NCI-H146 (cell line): Measurements from ENCODE around the gene TRPV5.

Experiments
- DNase-seq: peaks from one replicate; lab custom pipeline; 2025; lab: John Stamatoyannopoulos, UW

Gene TRPV5

GRCh38 chr7:142885311-142886230 lies 48.0 kb downstream of the TRPV5 start, which contains the start of gene TRPV6:
TSS of gene TRPV6 (minus strand) at chr7:142885745.
- no peak for DNase-seq

- no peak for DNase-seq
Measured at GRCh38 chr7:142884286-142884640, 49.3 kb downstream of the TRPV5 start.

- DNase-seq = no peak
Measured at GRCh38 chr7:142883571-142884285, 49.8 kb downstream of the TRPV5 start.

DNA sequence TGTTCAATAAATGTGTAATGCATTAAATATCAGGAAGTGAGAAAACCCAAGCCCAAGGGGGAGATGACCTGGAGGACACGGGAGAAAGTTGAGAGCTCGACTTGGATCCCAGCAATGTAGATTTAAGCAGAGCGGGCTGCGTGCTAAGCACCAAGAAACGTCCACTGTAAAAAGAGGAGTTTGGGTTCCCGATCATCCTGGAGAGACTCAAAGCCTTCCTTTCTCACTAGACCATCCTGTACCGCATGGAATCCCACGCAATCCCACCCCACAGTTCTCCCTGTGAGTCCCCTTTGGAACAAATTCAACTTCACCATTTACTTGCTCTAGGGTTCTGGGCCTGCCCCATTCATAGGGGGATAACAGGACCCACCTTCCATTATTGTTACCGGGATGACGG lies 50.4 kb downstream of the TRPV5 start:
- DNase-seq = no peak

DNA sequence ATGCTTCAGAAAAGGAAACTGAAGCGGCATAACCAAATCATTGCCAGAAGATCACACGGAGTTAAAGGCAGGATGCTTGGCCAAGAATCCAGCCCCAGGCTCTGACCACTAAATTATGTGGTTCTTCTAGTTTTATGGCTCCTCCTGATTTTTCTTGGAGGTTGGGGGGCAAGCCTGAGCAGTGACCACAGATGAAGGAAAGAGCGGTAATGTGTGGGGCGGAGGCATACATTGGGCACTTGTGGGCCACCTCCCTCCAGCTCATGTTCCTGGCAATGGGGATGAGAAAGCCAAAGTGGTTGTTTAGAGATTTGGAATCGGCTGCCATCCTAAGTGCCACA lies 51.2 kb downstream of the TRPV5 start:
- DNase-seq = no peak

DNA sequence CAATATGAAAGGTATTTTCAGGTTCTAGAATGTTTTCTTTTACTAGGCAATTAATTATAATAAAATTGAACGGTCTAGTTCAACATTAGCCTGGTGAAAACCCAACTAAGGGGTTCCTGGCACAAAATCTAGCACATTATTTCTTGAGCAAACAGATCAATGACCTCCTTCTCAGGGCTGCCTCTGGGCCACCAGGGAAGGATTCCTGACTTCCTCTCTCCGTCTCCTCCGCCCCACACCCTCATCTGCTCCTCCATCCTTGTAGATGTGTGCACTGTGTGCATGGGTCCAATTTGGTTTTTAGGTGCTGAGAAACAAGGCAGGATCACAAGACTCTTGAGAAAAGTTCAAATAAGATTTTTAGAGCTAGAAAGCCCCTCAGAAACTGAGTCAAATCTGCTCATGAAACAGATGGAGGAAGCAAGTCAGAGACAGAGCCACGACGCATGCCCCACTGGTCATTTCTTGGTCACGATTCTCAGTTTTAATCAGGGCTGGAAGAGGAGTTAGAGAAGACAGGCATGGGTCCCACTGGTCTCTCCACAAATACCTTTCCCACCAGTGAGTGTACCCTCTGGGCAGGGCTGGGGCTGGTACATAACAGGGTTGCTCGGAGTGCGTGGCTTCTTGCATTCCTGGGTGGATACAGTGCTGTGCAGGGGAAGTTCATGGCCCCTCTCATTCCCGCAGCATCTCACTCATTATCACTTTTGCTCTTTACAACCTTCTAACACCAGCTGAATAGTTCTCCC lies 51.8 kb downstream of the TRPV5 start:
- no peak for DNase-seq

GRCh38 chr7:142880876-142881505 lies 52.6 kb downstream of the TRPV5 start:
- DNase-seq = no peak

DNA sequence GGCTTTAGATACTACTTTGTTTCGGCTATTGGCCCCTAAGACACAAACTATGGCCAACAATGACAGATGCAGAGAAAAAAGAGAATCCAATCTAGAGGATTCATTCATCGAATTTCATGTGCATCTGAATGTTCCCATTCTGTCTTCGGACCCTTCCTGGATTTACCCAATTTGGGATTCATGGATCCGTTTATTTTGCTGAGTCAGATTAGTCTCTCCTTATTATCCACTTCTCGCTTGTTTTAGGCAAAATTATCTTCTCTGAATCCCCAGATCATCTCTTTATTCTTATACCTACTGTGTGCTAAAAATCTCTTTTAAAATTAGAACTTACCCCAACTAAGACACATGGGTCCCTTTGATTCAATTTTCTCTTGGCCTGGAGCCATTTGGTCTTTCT lies 54.5 kb downstream of the TRPV5 start:
- DNase-seq = no peak

- DNase-seq = no peak
Measured at GRCh38 chr7:142878315-142878714, 55.2 kb downstream of the TRPV5 start.

DNA sequence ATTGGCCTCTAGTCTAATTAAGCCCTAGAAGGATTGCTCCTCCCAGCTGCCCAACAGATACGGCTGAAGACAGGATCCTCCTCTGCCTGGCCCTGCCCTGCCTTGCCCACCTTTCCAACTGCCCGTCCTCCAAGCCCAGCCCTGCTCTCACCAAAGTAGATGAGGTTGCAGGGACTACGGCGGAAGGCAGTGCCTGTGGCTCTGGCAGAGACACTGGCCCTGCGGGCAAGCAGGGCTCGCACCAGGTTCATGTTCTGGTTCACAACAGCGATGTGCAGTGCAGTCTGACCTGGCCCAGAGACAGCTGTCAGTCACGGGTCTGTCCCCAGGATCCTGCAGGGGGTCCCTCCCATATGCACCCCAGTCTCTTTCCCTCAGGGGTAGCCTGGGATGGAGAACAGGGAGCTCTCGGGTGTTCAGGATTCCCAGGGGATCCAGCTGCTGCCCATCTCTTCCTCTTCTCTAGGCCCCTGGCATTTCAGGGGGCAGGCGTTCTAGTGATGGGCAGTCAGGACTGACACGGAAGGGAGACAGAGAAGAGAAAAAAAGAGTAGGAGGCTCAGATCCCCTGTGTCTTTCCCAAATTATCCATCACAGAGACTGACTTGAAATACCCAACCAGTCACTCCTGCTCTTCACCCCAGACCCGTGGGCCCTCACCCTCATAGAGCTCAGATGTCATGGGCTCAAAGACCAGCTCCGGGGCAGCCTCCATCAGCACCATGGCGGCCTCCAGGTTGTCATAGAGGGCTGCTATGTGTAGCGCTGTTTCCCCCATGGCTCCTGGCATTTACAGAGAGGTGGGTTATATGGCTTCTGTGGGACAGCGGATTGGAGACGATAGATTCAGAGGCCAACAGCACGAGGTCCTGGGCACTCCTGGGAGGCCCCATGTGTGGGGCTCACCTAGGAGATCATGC lies 56.3 kb downstream of the TRPV5 start:
- DNase-seq = no peak

DNA sequence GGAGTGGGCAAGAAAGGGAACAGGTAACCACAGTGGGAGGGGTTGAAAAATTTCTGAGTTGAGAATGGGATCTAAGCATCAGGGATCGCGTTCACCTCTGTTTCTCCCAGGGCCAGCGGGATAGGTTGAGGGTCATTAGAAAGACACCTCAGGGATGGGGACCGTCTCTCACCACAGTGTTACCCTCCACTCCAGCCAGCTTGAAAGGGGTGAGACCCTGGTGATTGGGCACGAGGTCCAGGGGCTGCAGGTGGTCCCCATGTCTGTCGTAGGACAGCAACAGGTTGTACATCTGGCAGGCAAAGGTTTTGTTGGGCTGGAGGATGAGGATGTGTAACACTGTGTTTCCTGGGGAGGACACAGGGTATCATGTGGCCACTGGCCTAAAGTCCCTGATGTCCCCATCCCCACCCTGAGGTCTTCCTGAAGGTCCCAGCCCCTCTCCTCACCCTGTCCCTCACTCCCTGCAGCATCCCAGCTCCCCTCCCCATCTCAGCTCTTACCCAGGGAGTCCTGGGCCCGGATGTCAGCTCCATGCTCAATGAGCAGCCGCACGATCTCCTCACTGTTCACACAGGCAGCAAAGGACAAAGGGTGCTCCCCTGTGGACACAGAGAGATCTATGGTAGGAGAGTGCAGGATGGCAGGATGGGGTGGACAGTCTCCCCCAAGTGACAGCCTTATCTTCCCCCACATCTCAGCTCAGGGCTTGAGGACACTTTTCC lies 57.1 kb downstream of the TRPV5 start:
- no peak for DNase-seq

- DNase-seq = no peak
Measured at GRCh38 chr7:142875456-142875855, 58.1 kb downstream of the TRPV5 start.

DNA sequence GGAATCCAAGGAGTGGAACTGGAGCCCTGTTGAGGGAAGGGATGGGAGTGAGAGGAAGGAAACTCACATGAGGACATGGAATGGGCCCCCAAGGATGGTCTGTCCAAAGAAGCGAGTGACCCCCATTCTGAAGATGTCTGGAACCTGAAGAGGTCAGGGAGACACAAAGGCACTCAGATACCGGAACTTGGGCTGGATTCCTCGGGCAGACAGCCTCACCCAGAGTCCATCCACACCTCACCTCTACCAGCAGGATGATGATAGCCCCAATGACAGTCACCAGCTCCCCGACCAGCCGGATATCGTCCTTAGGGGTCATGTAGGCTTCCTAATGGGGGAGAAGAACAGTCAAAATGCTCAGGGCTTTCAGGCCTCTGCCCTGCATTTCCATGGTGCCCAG lies 58.7 kb downstream of the TRPV5 start:
- no peak for DNase-seq

DNA sequence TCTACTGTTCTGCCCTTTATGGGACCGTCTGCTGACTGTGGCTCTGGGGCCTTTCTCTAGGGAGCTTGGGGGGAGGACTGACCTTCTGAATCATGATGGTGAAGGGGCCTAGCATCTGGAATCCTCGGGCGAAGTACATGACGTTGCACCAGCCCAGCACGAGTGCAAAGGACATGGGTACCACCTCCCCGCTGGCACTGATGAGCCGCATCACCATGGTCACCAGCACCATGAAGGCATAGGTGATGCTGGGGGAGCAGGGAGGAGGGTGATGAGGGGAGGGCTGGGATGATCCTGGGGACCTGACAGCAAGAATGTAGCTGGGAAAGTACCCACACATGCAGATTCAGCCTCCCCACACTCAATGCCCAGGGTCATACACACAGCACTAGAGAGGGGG lies 59.1 kb downstream of the TRPV5 start:
- no peak for DNase-seq

DNA sequence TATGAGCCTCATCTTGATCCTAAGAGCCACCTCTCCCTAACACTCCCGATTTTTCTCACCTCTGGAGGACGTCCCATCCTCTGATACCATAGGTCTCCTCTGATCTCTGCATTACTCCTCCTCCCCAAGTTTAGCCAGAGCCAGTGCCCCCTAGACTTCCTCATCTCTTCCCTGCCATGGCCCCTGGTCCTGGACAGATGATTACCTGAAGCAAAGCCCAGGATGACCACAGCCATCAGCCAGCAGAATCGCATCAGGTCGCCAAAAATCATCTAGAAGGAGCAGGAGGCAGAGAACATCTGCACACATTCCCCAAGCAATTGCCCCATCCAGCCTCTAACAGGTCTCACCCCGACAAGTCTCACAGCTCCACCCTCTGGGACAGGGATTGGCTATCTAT lies 59.7 kb downstream of the TRPV5 start:
- no peak for DNase-seq

GRCh38 chr7:142873281-142873784 lies 60.2 kb downstream of the TRPV5 start:
- no peak for DNase-seq

GRCh38 chr7:142872106-142872675 lies 61.4 kb downstream of the TRPV5 start:
- no peak for DNase-seq

- no peak for DNase-seq
Measured at GRCh38 chr7:142871260-142872105, 62.1 kb downstream of the TRPV5 start.
